Measurements from ENCODE around the gene SYTL3. TPM values are rescaled to one million over a fixed set of nuclear protein-coding genes. Genes with fewer than 3 reads are reported as not detected.

The SYTL3 gene
- total RNA-seq, 1 donor from 2014 or later: 13.9 TPM

DNA sequence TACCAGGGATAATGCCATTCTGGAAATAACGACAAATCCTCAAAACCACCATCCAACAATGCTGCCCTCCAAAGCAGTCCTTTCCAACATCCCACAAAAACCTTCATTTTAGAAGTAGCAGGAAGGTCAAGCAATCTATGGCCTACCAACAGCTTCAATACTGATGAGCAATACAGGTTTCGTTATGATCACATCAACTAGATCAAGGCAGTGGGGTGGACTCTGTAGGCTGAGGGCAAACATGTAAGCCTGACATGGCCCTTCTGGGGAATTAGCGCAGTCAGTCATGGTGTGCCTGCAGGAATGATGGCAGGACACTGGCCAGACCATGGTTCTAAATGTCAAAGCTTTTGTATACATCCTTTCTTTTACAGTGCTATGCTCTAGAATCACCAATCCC is 127.7 kb downstream of the SYTL3 start:
- peaks cover 98% of the 10 kb centered on the region for H3K36me3 ChIP-seq
- TF ChIP-seq, protein P1, sequence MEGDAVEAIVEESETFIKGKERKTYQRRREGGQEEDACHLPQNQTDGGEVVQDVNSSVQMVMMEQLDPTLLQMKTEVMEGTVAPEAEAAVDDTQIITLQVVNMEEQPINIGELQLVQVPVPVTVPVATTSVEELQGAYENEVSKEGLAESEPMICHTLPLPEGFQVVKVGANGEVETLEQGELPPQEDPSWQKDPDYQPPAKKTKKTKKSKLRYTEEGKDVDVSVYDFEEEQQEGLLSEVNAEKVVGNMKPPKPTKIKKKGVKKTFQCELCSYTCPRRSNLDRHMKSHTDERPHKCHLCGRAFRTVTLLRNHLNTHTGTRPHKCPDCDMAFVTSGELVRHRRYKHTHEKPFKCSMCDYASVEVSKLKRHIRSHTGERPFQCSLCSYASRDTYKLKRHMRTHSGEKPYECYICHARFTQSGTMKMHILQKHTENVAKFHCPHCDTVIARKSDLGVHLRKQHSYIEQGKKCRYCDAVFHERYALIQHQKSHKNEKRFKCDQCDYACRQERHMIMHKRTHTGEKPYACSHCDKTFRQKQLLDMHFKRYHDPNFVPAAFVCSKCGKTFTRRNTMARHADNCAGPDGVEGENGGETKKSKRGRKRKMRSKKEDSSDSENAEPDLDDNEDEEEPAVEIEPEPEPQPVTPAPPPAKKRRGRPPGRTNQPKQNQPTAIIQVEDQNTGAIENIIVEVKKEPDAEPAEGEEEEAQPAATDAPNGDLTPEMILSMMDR (IDR thresholded peaks at IDR 0.05): no peak
- peaks cover 15% of the 10 kb centered on the region for H3K4me1 ChIP-seq
- H3K9me3 ChIP-seq: no peaks in the 10 kb centered on the region
- H3K27ac ChIP-seq: no peak overlapping the region
- no peak for ATAC-seq
- no peaks in the 10 kb centered on the region for H3K27me3 ChIP-seq (ENCODE audit: low read depth)
- no peak for DNase-seq
- no peak overlapping the region for H3K4me3 ChIP-seq
- intact Hi-C loops (cut with DNase I): no loop called here

DNA sequence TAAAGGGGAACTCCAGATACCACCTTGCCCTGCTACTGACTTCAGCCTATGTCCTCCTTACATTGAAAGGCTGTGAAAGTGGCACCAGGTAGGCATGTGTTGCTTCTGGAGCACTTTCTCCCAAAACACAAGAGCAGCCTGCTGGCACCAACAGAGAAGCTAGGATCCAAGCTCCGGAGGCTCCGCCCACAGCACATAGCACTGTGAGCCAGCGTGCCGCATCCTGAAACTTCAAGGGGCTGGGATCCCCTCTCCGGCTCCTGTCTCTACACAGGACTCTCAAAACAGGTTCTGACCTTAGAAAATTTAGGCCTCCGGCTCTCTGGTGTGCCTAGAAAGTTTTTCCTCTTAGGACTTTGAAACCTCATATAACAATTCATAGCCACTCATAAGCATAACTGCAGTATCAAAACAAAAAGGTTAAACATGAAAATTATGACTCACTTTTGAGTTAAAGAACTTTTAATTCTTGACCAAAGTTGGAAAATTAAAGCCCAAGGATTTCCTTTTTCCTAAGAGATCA is 128.2 kb downstream of the SYTL3 start:
- H3K9me3 ChIP-seq: no peaks in the 10 kb centered on the region
- peaks cover 98% of the 10 kb centered on the region for H3K36me3 ChIP-seq
- ATAC-seq (no peak), DNase-seq (no peak)
- no peaks in the 10 kb centered on the region for H3K27me3 ChIP-seq (ENCODE audit: low read depth)
- peaks cover 13% of the 10 kb centered on the region for H3K4me1 ChIP-seq
- intact Hi-C loops (cut with DNase I): no loop called here
- TF ChIP-seq, protein P1 (IDR thresholded peaks at IDR 0.05): no peak
- no peak overlapping the region for H3K27ac ChIP-seq
- H3K4me3 ChIP-seq: no peak overlapping the region

DNA sequence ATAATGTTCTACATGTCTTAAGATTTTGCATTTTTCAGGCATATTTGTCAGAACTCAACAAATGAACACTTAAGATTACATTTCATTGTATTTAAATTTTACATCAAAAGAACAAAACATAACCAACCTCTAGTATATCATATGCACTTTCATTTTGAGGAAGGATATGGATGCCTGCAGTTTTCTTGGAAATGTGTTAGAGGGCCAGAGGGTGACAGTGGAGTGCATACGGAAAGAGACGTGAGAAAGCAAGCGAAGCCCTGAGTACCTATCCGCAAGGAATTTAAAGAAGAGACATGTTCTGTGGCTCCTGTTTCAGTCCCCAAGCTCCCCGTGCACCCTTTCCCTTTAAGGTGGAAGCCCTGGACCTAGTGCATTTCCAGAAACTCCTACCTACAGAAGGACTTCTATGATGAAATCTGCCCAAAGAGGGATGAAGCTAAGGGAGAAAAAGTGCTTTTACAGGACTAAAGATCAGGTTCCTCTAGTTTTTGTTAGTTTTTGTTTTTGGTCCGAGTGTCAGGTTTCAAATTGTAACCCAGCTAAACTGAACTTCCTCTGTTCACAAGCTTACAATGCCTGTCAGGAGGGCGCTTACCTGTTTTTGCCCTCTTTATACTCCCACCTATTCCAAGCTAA is 130.5 kb downstream of the SYTL3 start:
- no peaks in the 10 kb centered on the region for H3K27me3 ChIP-seq (ENCODE audit: low read depth)
- H3K4me1 ChIP-seq: peaks cover 13% of the 10 kb centered on the region
- intact Hi-C loops (cut with DNase I): no loop called here
- TF ChIP-seq, protein P1 (IDR thresholded peaks at IDR 0.05): no peak
- H3K36me3 ChIP-seq: peaks cover 100% of the 10 kb centered on the region
- H3K27ac ChIP-seq: peak overlapping the region; percentile 47
- no peak for ATAC-seq
- H3K9me3 ChIP-seq: no peaks in the 10 kb centered on the region
- no peak overlapping the region for H3K4me3 ChIP-seq
- no peak for DNase-seq

DNA sequence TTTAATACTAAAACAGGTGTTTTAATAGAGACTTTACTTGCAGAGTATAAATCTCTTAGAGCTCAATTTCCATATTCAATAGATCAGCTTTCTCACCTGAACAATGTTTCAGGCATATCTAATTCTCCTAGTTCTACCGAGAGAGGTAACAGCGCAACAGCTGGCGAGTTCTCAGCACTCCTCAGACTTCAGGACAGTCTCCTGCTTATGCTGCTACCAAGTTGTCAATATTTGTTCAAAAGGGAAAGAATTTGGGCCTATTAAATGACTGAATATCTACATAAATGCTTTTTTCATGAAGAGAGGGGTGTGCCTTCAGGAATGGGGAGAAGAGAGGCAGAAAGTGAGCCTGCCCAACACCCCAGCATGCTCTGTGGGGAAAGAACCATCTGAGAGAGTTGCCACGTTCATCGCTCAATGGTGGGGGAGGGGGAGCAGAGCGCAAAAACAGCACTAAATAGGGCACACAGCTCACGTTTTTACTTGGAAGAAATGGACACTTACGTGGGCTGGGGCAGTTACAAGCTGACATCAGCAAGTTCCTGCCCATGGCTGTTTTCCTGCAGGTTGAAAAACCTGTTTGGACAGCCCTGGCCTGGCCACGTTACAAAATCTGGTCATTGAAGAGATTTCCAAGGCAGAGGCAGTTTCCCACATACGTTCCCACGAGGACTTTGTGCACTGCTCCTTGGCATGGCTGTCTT is 131.3 kb downstream of the SYTL3 start:
- peak overlapping the region; percentile 47 for H3K27ac ChIP-seq
- TF ChIP-seq, protein P1 (IDR thresholded peaks at IDR 0.05): no peak
- DNase-seq (no peak), ATAC-seq (peak; percentile 50 to 74)
- H3K27me3 ChIP-seq (ENCODE audit: low read depth): no peaks in the 10 kb centered on the region
- peaks cover 16% of the 10 kb centered on the region for H3K4me1 ChIP-seq
- peaks cover 100% of the 10 kb centered on the region for H3K36me3 ChIP-seq
- H3K4me3 ChIP-seq: no peak overlapping the region
- no peaks in the 10 kb centered on the region for H3K9me3 ChIP-seq
- intact Hi-C loops (cut with DNase I): no loop called here

DNA sequence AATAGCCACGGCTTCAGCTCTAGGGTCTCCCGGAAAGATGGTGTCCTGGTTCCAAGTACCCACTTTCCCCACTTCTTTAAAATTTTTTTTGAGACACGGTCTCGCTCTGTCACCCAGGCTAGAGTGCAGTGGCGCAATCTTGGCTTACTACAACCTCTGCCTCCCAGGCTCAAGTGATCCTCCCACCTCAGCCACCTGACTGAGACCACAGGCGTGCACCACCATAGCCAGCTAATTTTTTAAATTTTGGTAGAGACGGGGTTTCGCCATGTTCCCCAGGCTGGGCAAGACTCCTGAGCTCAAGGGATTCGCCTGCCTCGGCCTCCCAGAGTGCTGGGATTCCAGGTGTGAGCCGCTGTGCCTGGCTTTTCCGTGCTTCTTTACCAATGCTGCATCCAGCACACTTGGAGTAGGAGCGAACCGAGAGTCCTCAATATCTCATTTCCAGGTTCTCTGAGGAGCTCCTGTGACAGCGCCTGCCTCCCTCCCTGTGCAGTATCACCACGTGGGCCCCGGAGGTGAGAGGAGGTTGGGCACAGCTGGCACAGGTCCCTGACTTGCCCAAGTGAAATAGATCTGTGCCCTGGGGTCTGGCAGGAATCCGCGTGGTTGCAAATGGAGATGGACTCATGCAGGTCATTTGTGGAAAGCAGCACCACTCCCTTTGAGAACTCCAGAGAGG is 132.0 kb downstream of the SYTL3 start:
- no peak for DNase-seq
- ATAC-seq: peak; percentile 32 to 59
- intact Hi-C loops (cut with DNase I): no loop called here
- Histone ChIP-seq H3K27me3 (ENCODE audit: low read depth) (no peaks in the 10 kb centered on the region), H3K27ac (peak overlapping the region; percentile 47), H3K9me3 (no peaks in the 10 kb centered on the region), H3K4me1 (peaks cover 16% of the 10 kb centered on the region), H3K4me3 (no peak overlapping the region), H3K36me3 (peaks cover 100% of the 10 kb centered on the region)
- TF ChIP-seq, protein P1 (IDR thresholded peaks at IDR 0.05): no peak
